ENCODE measurements around the gene GATB.

- TF ChIP-seq CTCF (IDR thresholded peaks at IDR 0.05; ENCODE audit: insufficient read depth, low read length), result no peak
- no peak for TF ChIP-seq REST (IDR thresholded peaks at IDR 0.05; ENCODE audit: insufficient replicate concordance, low read depth)
- no peak for TF ChIP-seq GABPA (IDR thresholded peaks at IDR 0.05; ENCODE audit: low read depth)
These were observed 20.2 kb upstream of the GATB start for GRCh38 chr4:151781026-151781425.

All from HL-60 (cell line).